NCI-H146 (cell line): ENCODE results near the gene LRRFIP1.
A peak's percentile ranks its signal among the peaks of the same experiment; 100 is the strongest.
"Not testable (repeated sequence)": the region's sequence is repeated elsewhere in the genome, so short reads cannot be mapped to it uniquely, and the experiment has no call there.

Experiments used
- DNase-seq: peaks from one replicate; lab custom pipeline; 2025; lab: John Stamatoyannopoulos, UW

LRRFIP1 gene

DNA sequence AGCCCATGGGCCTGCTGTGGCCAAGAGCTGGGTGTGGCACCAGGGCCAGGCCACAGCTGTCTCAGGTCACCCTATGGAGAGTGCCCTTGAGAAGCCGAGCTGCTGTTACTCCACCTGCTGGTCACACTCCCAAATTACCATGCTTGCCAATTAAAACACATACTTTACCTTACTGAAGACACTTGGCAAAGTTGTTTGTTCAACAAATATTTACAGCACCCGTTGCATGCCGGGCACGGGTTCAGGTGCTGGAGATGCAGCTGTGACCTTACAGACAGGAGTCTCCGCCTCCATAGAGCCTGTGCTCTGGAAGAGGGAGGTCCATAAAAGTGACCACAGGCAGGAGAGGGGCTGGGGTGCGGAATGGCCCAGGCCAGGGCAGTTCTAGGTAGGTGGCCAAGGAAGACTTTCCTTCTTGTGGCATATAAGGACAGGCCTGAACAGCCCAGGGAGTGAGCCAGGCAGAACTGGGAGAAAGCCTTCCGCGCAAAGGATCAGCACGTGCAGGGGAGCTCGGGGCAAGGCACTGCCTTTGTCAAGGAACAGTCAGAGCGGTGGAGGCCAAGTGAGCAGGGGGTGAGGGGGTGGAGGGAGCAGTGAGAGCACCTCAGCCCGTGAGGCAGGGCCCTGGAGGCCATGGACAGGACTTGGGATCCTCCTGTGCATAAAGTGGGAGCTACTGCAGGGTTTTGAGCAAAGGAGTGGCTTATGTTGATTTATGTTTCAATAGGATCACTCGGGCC, 147.6 kb downstream of the LRRFIP1 start:
- DNase-seq: peak; percentile 69

DNA sequence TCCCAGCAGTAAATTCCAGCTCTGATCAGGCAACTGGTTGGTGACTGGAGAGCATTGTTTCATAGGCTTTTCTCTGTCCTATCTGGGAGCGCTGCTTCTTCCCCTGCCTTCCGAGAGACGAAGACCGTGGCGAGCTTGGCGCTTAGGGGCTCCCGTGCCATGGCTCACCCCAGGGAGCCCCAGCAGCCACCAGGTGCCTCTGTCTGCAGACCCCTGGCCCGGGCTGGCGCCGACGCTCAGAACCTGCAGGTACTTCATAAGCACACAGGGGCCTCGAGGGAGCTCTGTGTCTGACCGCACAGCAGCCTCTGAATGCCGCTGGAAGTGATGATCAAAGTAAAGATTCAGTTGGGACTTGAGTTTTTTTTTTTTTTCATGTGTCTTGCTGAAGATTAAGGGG, 152.1 kb downstream of the LRRFIP1 start:
- DNase-seq: no peak

DNA sequence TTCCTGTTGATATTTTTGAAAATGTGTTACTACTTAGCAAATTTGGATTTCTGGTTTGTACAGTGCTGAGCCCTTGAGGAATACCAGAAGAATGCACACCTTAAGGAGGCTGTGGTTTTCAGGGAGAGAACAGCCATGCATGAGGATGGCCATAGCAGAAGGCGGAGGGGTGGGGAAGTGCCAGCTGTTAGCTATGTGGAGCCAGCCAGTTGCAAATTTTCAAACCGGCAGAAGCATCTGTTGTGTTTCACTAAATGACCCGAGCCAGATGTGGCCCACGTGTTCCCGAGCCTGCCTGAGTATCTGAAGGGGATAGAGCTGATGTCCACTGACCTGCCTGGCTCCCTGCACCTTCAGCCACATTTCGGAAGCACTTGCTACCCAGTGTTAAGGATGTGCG, 154.8 kb downstream of the LRRFIP1 start:
- no peak for DNase-seq

DNA sequence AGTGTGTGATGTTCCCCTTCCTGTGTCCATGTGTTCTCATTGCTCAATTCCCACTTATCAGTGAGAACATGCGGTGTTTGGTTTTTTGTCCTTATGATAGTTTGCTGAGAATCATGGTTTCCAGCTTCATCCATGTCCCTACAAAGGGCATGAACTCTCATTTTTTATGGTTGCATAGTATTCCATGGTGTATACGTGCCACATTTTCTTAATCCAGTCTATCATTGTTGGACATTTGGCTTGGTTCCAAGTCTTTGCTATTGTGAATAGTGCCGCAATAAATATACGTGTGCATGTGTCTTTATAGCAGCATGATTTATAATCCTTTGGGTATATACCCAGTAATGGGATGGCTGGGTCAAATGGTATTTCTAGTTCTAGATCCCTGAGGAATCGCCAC, 156.3 kb downstream of the LRRFIP1 start:
- DNase-seq: not testable (repeated sequence)

GRCh38 chr2:237786936-237787335, 159.5 kb downstream of the LRRFIP1 start:
- no peak for DNase-seq

DNA sequence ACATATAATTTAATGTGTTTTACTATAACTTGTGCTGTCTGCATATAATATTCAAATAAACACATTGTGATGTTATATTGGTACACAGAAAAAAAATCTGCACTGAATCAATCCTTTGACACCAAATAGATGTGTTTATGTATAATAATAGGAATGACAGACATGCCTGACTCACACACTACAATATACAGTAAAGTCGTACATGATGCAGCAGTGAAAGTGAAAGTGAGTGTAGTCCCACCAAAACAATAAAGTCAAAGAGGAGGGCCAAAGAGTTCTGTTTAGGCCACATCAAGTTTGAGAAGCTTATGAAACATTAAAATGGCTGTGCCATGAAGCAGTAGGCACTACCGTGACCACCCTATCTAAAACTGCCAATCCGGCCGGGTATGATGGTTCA, 163.0 kb downstream of the LRRFIP1 start:
- DNase-seq: no peak

- no peak for DNase-seq
These were observed 164.8 kb downstream of the LRRFIP1 start for GRCh38 chr2:237791977-237792727.

GRCh38 chr2:237797253-237797652, 169.9 kb downstream of the LRRFIP1 start:
- no peak for DNase-seq

GRCh38 chr2:237798236-237799059, 171.1 kb downstream of the LRRFIP1 start, which contains the start of gene RBM44:
RBM44 (plus strand) TSS chr2:237798779; CDS start chr2:237813610, 14,831 bp downstream.
- DNase-seq: no peak

DNA sequence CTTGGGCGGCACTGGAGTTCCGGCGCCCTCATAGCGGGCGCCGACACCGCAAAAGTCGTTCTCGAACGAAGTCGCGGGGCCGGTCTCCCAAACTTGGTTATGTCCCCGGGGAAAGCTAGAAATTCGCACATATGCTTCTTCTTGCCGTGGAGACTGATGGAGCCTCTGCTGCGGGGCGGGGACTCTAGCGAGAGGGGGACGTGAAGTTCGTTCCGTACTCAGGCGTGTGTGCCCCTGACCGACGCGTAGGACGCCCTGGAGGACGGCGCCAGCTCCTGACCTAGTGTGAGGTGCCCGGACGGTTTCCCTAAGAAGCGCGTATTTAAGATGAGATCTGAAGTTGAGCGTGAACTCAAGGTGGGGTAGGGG, 171.7 kb downstream of the LRRFIP1 start:
- no peak for DNase-seq

- DNase-seq: no peak
These were observed 174.1 kb downstream of the LRRFIP1 start for GRCh38 chr2:237801466-237801865.

GRCh38 chr2:237806334-237806733, 178.9 kb downstream of the LRRFIP1 start:
- DNase-seq: no peak

- no peak for DNase-seq
These were observed 188.2 kb downstream of the LRRFIP1 start for GRCh38 chr2:237815637-237816036.

GRCh38 chr2:237816531-237816930, 189.1 kb downstream of the LRRFIP1 start:
- no peak for DNase-seq

DNA sequence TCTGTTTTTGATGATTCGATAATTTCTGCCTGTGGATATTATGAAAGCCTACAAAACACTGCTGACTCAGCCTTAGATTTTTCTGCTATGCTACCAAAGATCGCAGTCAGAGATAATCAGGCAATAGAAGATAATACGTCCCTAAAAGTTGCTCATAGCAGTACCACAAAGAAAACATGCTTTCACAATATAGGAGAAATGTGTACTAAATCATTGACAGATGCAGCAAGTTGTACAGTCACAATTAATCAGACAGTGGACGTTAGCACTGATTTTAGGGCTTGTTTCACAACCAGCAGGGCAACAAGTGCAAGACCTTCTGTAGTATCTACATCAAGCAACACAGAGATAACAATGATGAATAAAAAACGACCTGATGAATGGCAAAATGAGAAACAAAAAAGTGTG, 190.7 kb downstream of the LRRFIP1 start:
- no peak for DNase-seq

DNA sequence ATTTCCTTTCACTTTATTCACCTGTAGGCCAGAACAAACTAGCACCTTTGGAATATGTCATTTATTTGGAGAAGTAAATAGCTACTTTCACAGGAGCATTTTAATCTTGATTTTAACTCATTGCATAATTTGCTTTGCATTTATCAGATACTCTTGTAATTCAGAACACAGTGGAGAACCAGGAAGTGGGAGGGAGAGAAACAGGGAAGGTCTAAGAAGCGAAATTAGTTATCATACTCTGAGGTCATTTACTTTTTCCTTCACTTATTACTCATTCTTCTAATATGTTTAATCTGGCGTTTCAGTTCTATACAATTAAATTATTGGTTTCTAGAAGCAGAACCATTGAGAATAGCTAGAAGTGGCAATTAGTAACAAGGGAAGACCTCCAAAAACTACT, 191.8 kb downstream of the LRRFIP1 start:
- no peak for DNase-seq

DNA sequence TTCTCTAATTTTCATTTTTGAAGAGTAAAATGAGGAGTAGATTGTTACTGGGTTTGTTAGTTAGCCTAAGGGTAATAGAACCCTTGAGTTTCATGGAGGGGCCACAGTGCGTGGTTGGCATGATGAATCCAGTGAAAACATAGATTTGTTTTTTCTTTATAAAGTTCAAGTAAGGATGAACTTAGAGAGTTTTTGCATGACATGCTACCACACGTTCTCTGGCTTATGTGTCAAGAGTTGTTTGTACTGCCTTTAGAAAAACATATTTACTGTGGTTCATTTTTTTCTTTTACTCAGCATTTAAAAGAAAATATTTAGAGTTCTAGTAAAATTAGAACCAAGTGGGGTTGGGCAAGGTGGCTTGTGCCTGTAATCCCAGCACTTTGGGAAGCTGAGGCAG, 193.0 kb downstream of the LRRFIP1 start:
- no peak for DNase-seq

DNA sequence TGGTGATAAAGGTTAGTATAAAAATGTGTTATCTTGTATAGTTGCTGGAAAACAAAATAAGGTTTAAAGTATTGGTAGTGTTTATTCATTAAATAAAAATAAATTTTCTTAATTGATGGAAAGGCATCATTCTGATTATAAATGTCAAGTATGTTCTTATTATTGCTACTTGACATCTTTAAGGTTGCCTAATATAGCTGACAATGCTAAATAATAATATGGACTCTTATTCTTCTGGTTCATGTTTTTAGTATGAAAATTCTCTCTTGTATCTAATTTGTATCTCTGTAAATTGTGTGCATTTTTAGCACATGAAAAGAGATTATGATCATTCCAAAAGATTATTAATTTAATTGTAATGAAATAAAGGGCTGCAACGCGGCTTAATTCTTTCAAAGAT, 196.2 kb downstream of the LRRFIP1 start:
- no peak for DNase-seq

DNA sequence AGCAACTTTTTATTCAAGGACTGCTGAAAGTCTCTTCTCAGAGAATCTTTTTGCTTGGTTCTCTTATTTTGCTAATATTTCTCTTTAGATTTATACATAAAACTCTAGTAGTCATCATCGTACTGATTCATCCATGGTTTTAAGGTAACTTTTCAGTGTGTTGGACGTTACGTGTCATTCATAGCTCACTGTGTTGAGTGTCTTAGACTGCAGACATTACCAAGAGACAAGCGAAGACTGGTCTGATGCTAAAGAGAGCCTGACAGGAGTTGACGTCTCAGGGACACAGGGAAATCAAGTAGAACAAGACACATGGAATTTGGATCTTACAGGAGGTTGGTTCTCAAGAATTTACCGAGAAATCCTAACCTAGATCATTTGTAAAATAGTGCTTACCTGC, 196.7 kb downstream of the LRRFIP1 start:
- DNase-seq: no peak

- no peak for DNase-seq
These were observed 200.1 kb downstream of the LRRFIP1 start for GRCh38 chr2:237827421-237827987.
